AG04450 (cell line): ENCODE data around the gene PIGZ. TPM values are rescaled to one million over a fixed set of nuclear protein-coding genes. Genes with fewer than 3 reads are reported as not detected.

Source experiments
- CTCF ChIA-PET: fragments of 300-600, 350-600 bp; formaldehyde crosslinking; extraction: SDS; loops from one replicate; lab custom pipeline; 2022; ENCODE audit warnings: antibody characterized with exemption, inconsistent platforms; lab: Charles Lee
- POLR2A ChIA-PET: fragments of 350-600 bp; formaldehyde crosslinking; extraction: SDS; loops from one replicate; lab custom pipeline; 2021; ENCODE audit warnings: antibody characterized with exemption, inconsistent platforms; lab: Yijun Ruan, JAX
- DNase-seq: peaks from one replicate; pipeline ENCODE4 v3.0.0-alpha.2; 2011; ENCODE audit warnings: low read depth, low spot score
- H3K27ac ChIP-seq: one replicate; pipeline ENCODE4 v1.5.1; 2012; ENCODE audit warnings: low read depth, low read length, control low read depth
- H3K27me3 ChIP-seq: one replicate; pipeline ENCODE4 v1.6.0; 2012; ENCODE audit warnings: low read length; ENCODE audit not compliant: control insufficient read depth, insufficient read depth
- H3K4me3 ChIP-seq: 2 replicates; pipeline ENCODE4 v1.5.1; 2011; ENCODE audit warnings: mild to moderate bottlenecking, low read depth, low read length, control low read depth
- H3K9me3 ChIP-seq: 2 replicates; pipeline ENCODE4 v1.5.1; 2012; ENCODE audit warnings: low read length; ENCODE audit not compliant: control insufficient read depth, insufficient read depth
- CTCF ChIP-seq: IDR thresholded peaks from 2 replicates; pipeline ENCODE4 v1.5.1; 2011; ENCODE audit warnings: low read depth, low read length, control low read depth, inconsistent platforms
- polyA plus RNA-seq: library from polyadenylated mRNA; depleted of rRNA; stranded (reverse); fragments of >200 nt; gene quantifications from 2 replicates; pipeline ENCODE4 v1.2.3, GENCODE V29; 2011

Gene PIGZ
- polyA plus RNA-seq, 1 experiment: 0.15 TPM

DNA sequence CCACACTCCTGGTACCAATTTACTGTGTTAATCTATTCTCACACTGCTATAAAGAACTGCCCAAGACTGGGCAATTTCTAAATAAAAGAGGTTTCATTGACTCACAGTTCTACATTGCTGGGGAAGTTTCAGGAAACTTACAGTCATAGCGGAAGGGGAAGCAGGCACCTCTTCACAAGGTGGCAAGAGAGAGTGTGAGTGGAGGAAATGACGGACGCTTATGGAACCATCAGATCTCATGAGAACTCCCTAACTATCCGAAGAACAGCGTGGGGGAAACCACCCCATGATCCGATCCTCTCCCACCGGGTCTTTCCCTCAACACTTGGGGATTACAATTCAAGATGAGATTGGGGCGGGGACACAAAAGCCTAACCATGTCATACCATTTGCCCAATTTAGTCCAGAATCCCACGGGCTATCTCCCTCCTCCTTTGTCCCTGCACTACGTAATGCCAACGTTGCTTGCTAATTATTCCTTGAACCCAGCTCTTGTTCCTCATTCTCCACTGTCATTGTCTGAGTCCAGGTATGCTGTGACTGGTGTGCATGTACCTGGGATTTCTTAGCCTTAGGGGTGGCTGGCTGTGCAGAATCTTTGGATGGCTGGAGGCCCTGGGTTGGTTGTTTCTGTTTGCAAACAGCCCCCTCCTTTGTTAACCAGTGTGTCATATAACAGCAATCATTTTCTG, 3.4 kb downstream of the PIGZ start:
- no peak for TF ChIP-seq CTCF
- no peak overlapping the region for H3K27ac ChIP-seq
- CTCF ChIA-PET: no interaction called here
- POLR2A ChIA-PET: no interaction called here
- H3K27me3 ChIP-seq: peaks cover 51% of the 10 kb centered on the region
- DNase-seq: no peak
- H3K4me3 ChIP-seq: no peak overlapping the region
- H3K9me3 ChIP-seq: no peaks in the 10 kb centered on the region; the same call in 1 of the 2 replicates

DNA sequence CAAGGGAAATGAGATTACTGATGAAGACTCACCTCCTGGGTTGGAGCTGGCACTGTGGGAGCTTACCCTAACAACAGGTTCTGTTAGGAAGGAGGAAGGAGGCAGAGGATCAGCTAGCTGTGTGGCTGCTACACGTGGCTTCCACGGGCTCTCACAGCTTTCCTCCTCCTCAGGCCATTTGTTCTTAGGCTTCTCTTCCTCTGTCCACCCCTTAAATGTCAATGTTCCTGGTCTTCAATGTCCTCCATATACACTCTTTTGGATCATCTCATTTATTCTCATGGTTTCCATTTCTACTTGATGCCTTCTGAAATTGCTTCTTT, 5.0 kb downstream of the PIGZ start:
- POLR2A ChIA-PET: no interaction called here
- no peak for TF ChIP-seq CTCF

DNA sequence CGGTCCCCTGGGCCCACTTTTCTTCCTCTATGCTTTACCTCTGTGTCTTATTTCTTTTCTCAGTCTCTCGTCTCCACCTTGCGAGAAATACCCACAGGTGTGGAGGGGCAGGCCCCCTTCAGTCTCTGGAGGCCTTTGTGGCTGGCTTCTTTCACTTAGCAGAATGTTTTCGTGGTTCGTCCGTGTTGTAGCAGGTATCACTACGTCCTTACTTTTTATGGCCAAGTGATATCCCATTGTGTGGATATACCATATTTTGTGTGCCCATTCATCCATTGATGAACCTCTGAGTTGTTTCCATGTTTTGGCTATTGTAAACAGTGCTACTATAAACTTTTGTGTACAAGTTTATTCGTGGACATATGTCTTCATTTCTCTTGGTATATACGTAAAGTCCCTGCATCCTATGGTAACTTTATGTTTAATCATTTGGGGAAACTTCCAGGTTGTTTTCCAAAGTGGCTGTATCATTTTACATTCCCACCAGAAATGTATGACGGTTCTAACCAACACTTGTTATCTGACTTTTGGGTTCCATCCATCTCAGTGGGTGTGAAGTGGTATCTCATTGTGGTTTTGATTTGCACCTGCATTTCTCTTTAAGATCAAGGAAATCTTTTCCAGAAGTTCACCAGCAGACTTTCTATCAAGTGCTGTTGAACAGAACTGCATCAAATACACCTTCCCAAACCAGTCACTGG, 5.6 kb downstream of the PIGZ start:
- no peak for TF ChIP-seq CTCF
- CTCF ChIA-PET: no interaction called here
- Histone ChIP-seq H3K27ac (no peak overlapping the region), H3K4me3 (no peak overlapping the region), H3K27me3 (peaks cover 59% of the 10 kb centered on the region), H3K9me3 (no peaks in the 10 kb centered on the region; the same call in 1 of the 2 replicates)
- DNase-seq: no peak
- POLR2A ChIA-PET: no interaction called here

More for the DNA sequence above, 5.0 kb downstream of the PIGZ start:
- Histone ChIP-seq H3K4me3 (no peak overlapping the region), H3K27ac (no peak overlapping the region), H3K9me3 (no peaks in the 10 kb centered on the region; the same call in 1 of the 2 replicates), H3K27me3 (peaks cover 63% of the 10 kb centered on the region)
- no peak for DNase-seq
- CTCF ChIA-PET: interaction anchor here (0.6 kb wide), 1 partner anchor 434 kb away, joined by 3 read pairs; no protein-coding TSS in a partner anchor

DNA sequence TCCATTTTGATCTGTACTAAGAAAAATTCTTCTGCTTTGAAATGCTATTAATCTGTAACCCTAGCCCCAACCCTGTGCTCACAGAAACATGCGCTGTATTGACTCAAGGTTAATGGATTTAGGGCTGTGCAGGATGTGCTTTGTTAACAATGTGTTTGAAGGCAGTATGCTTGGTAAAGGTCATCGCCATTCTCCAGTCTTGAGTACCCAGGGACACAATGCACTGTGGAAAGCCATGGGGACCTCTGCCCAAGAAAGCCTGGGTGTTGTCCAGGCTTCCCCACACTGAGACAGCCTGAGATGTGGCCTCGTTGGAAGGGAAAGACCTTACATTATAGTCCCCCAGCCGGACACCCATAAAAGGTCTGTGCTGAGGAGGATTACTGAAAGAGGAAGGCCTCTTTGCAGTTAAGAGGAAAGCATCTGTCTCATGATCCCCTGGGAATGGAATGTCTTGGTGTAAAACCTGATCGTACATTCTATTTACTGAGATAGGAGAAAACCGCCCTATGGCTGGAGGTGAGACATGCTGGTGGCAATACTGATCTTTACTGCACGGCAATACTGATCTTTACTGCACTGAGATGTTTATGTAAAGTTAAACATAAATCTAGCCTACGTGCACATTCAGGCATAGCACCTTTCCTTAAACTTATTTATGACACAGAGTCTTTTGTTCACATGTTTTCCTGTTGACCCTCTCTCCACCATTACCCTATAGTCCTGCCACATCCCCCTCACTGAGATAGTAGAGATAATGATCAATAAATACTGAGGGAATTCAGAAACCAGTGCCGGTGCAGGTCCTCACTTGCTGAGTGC, 6.3 kb downstream of the PIGZ start:
- Histone ChIP-seq H3K27me3 (peaks cover 52% of the 10 kb centered on the region), H3K9me3 (no peaks in the 10 kb centered on the region; the same call in 1 of the 2 replicates), H3K27ac (no peak overlapping the region), H3K4me3 (no peak overlapping the region)
- DNase-seq: no peak
- TF ChIP-seq CTCF: no peak
- CTCF ChIA-PET: no interaction called here
- POLR2A ChIA-PET: no interaction called here
